MM.1S (cell line): Measurements from ENCODE around the gene ESPL1.

Experiments
- CTCF ChIP-seq: fragments of 300-600 bp; sonication (generic); IDR thresholded peaks from 2 replicates; pipeline ENCODE4 v1.5.1; 2016; ENCODE audit warnings: antibody characterized with exemption, low read length, mixed read lengths
- EZH2 ChIP-seq: fragments of 300-600 bp; sonication (generic); optimal IDR thresholded peaks from 2 replicates; pipeline ENCODE3; 2017; ENCODE audit warnings: low read depth, mild to moderate bottlenecking, antibody characterized with exemption, low read length, mixed read lengths
- EZH2phosphoT487 ChIP-seq: fragments of 300-600 bp; sonication (generic); IDR thresholded peaks from 2 replicates; pipeline ENCODE4 v1.6.1; 2018; ENCODE audit warnings: antibody characterized with exemption, low read length

- no peak for TF ChIP-seq CTCF
- no peak for TF ChIP-seq EZH2
- no peak for TF ChIP-seq EZH2phosphoT487
These were observed 32.1 kb downstream of the ESPL1 start for GRCh38 chr12:53300187-53300586.
